Measurements from ENCODE around the gene EFTUD2.
A peak's percentile ranks its signal among the peaks of the same experiment; 100 is the strongest.
"Not testable (repeated sequence)": the region's sequence is repeated elsewhere in the genome, so short reads cannot be mapped to it uniquely, and the experiment has no call there.

EFTUD2 gene

GRCh38 chr17:44899074-44899782 is at the start of gene EFTUD2:
TSS of gene EFTUD2 (minus strand) at chr17:44899445. CDS start at chr17:44894521, 4,924 bp downstream.
- DNase-seq: peak; percentile 85

GRCh38 chr17:44948315-44948795 is 49.1 kb upstream of the EFTUD2 start:
- no peak for DNase-seq

DNA sequence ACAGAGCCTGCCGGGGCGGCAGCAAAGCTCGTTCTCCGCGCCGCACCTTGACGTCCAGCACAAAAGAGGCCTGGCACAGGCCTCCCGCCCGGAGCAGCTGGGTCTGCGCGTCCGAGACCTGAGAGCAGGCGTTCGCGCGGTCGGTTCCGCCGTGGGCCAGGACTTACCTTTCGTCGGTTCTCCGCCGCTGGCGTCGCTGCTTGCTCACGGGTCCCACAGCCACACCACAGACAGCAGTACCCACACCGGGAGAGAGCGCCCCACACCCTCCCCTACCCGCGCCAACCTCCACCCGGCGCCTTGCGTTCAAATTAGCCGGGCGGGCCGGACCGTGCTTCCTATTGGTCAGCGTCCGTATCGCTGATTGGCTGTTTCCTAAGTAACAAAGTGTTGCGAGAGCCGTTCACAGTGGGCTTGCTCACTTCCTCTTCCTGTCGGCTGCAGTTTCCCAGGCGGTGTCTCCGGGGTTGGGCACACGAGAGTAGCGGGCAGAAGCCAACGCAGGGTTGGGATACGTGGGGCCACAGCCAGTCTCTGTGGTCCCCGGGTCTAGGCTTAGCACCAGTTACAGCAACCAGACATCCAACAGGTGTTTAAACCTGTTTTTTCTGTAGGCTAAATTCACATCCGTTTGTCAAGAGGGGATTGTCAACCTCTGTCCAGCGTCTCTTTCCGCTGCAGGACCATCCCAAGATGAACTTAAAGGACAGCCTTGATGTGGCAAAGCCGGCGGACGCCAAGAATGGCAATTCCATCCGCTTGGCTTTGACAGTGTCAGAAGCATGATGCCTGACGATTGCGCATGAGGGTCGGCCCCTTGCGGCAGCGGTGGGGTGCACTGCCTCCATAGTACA is 48.4 kb upstream of the EFTUD2 start, which contains the start of gene KIF18B:
Gene KIF18B, minus strand, starts transcription at position 313 of the 854 bp plus-strand sequence. CDS start 11,429 bp downstream, outside the sequence.
- peak; percentile 90 for DNase-seq

DNA sequence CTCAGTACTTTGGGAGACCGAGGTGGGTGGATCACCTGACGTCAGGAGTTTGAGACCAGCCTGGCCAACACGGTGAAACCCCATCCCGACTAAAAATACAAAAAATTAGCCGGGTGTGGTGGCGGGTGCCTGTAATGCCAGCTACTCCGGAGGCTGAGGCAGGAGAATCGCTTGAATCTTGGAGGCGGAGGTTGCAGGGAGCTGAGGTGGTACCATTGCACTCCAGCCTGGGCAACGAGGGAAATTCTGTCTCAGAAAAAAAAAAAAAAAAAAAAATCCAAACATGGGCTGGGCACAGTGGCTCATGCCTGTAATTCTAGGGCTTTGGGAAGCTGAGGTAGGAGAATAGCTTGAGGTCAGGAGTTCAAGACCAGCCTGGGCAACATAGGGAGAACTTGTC is 46.4 kb upstream of the EFTUD2 start:
- not testable (repeated sequence) for DNase-seq

DNA sequence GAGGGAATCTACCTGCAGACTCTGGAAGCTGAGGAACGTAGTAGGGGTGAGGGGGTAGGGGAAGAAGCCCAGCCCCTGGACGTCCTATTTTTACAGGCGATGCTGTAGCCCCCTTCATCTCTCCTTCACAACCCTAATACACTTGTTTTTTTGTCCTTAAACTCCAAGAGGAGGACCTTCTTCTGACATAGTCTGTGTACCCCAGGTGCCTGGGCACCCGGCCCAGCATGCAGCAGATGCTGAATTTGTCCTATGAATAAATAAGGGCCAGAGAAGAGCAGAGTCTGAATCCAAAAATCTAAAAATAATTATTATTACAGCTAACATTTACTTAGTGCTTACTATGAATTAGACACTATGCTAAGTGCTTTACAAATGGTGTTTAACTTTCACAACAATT is 43.2 kb upstream of the EFTUD2 start:
- DNase-seq: no peak

- no peak for DNase-seq
Observed at GRCh38 chr17:44941712-44942331, 42.6 kb upstream of the EFTUD2 start.

GRCh38 chr17:44940768-44941167 is 41.5 kb upstream of the EFTUD2 start:
- no peak for DNase-seq

- no peak for DNase-seq
Observed at GRCh38 chr17:44940317-44940716, 41.1 kb upstream of the EFTUD2 start.

DNA sequence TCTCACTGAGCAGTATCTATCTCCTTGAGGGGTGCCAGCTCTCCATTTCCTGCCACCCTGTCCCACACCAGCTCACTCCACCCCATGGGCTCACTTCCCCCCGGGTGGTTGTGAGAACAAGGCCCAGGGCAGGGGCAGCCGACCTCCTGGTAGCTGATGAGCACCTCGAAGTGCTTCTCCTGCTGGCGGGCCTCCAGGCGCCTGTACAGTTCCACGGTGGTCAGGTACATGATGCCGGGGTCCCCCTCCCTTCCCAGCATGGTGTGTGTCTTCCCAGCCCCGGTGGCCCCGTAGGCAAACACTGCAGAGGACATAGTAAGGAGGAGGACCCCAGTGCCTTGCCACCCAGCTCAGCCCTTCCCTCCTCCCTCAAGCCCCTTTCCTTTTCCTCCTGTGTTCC is 35.9 kb upstream of the EFTUD2 start:
- DNase-seq: no peak

GRCh38 chr17:44934745-44935105 is 35.5 kb upstream of the EFTUD2 start:
- DNase-seq: no peak

- DNase-seq: no peak
Observed at GRCh38 chr17:44933824-44934744, 34.8 kb upstream of the EFTUD2 start.

GRCh38 chr17:44932787-44933097 is 33.5 kb upstream of the EFTUD2 start:
- no peak for DNase-seq

GRCh38 chr17:44932096-44932786 is 33.0 kb upstream of the EFTUD2 start:
- DNase-seq: no peak

GRCh38 chr17:44931376-44931775 is 32.1 kb upstream of the EFTUD2 start:
- no peak for DNase-seq

- no peak for DNase-seq
Observed at GRCh38 chr17:44930667-44931066, 31.4 kb upstream of the EFTUD2 start.

- no peak for DNase-seq
Observed at GRCh38 chr17:44928950-44929720, 29.9 kb upstream of the EFTUD2 start.

DNA sequence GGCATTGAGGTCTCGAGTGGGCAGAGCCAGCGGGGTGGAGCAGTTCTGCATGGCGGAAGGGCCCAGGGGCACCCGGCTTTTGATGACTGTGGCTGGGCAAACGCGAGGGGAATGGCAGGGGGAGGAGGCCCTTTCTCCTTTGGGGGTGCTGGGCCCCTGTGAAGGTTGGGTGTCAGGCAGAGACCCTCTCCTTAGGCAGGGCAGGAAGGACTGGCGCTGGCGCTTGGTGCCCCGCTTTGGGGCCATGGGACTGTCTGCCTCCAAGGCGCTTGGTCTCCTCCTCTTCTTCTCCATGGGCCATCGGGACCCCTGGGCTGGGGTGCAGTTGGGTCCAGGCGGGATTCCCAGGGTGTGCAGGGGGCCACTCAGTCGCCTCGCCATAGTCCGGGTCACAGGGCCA is 28.9 kb upstream of the EFTUD2 start:
- no peak for DNase-seq

DNA sequence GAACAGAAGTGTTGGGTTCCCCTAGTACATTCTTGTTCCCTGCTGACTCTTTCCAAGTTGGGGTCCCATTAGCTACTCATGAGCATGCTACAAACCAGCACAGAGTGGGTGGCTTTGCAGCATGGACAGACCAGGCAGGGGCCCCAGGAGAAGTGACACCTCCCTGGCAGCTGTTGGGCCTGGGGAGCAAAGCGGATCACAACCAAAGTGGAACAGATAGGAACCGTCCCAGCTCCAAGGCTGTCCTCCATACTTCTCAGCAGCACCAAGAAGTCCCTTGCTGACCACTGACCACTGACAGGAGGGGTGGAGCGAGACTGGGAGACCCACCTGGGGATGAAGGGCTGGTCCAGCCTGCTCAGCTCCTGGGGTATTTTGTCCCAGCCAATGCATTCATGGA is 28.5 kb upstream of the EFTUD2 start:
- no peak for DNase-seq

- DNase-seq: no peak
Observed at GRCh38 chr17:44926821-44927525, 27.7 kb upstream of the EFTUD2 start.
